NT2/D1 (cell line): ENCODE data around the gene SMCO4.

Experiments used
- DNase-seq: peaks from one replicate; pipeline ENCODE4 v3.0.0-alpha.2; 2011; ENCODE audit warnings: low read depth, low spot score
- H3K27me3 ChIP-seq: 2 replicates; pipeline ENCODE4 v1.6.0; 2011; ENCODE audit warnings: mild to moderate bottlenecking; ENCODE audit not compliant: insufficient read length, insufficient read depth
- H3K36me3 ChIP-seq: 2 replicates; pipeline ENCODE4 v1.6.1; 2011; ENCODE audit warnings: mild to moderate bottlenecking, low read length, mixed read lengths; ENCODE audit not compliant: insufficient read depth, insufficient read length
- H3K4me1 ChIP-seq: 2 replicates; pipeline ENCODE4 v1.5.1; 2011; ENCODE audit not compliant: insufficient read depth, insufficient read length
- H3K4me3 ChIP-seq: 2 replicates; pipeline ENCODE4 v1.5.1; 2011; ENCODE audit warnings: low read depth; ENCODE audit not compliant: insufficient read length
- H3K9ac ChIP-seq: 2 replicates; pipeline ENCODE4 v1.6.0; 2011; ENCODE audit warnings: low read depth; ENCODE audit not compliant: insufficient read length
- H3K9me3 ChIP-seq: 2 replicates; pipeline ENCODE4 v1.5.1; 2011; ENCODE audit warnings: mild to moderate bottlenecking, low read length; ENCODE audit not compliant: insufficient read depth
- SUZ12 ChIP-seq: IDR thresholded peaks from 2 replicates; pipeline ENCODE4 v1.6.1; 2011; ENCODE audit not compliant: insufficient read length, insufficient read depth; ENCODE audit errors: extremely low read depth
- YY1 ChIP-seq: IDR thresholded peaks from 2 replicates; pipeline ENCODE4 v1.6.1; 2011; ENCODE audit not compliant: insufficient read length, insufficient read depth
- ZNF274 ChIP-seq: IDR thresholded peaks from 2 replicates; pipeline ENCODE4 v1.6.1; 2011; ENCODE audit warnings: mild to moderate bottlenecking, low read depth, low read length

The SMCO4 gene

DNA sequence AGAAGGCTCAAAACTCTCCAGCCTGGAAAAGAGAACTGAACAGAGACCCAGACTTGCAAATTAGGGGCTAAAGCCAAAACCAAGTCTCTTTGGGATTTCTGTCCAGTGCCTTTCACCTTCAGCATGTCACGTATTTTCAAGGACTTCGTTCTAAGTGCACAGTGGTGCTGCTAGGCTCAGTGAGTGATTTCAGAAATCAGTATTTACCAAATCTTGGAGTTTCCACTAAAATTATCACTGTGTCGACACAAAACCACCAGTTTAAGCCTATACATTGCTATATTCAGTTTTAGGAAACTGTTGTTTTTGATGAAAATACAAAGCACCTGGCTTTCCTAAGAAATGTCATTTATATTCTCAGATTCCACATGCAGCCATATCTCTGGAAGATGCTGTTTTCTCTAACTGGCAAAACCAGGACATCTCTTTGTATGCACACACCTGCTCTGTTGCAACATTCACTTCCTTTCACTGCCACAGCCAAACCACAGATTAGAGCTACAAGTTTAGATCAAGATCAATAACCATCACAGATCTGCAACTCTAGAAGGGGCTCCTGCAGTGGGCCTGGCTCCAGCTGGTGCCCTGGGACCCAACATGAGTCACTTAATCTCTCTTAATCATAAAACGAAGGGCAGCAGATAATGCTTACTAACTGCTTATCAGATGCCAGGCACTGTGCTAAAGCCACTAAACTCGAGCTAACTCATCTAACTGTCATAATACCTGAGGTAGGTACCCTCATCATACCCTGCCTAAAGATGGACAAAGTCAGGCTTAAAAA is 22.3 kb downstream of the SMCO4 start:
- no peak overlapping the region for H3K4me3 ChIP-seq
- no peak overlapping the region for H3K9ac ChIP-seq
- no peak for TF ChIP-seq SUZ12
- TF ChIP-seq ZNF274 = no peak
- TF ChIP-seq YY1 = no peak
- no peaks in the 10 kb centered on the region for H3K4me1 ChIP-seq
- H3K27me3 ChIP-seq = no peaks in the 10 kb centered on the region
- DNase-seq = no peak
- no peaks in the 10 kb centered on the region for H3K9me3 ChIP-seq
- H3K36me3 ChIP-seq = peaks cover 10% of the 10 kb centered on the region

- Histone ChIP-seq H3K36me3 (peaks cover 7% of the 10 kb centered on the region), H3K4me1 (no peaks in the 10 kb centered on the region), H3K4me3 (no peak overlapping the region), H3K9me3 (no peaks in the 10 kb centered on the region), H3K9ac (no peak overlapping the region), H3K27me3 (no peaks in the 10 kb centered on the region)
- DNase-seq = no peak
- TF ChIP-seq SUZ12 (no peak), YY1 (no peak), ZNF274 (no peak)
Observed at GRCh38 chr11:93519179-93519578, 24.0 kb downstream of the SMCO4 start.

GRCh38 chr11:93518081-93518480 is 25.1 kb downstream of the SMCO4 start:
- no peak for TF ChIP-seq YY1
- no peak for TF ChIP-seq ZNF274
- no peak for TF ChIP-seq SUZ12
- Histone ChIP-seq H3K4me1 (no peaks in the 10 kb centered on the region), H3K27me3 (no peaks in the 10 kb centered on the region), H3K4me3 (no peak overlapping the region), H3K36me3 (peaks cover 3% of the 10 kb centered on the region), H3K9me3 (no peaks in the 10 kb centered on the region), H3K9ac (no peak overlapping the region)
- no peak for DNase-seq

DNA sequence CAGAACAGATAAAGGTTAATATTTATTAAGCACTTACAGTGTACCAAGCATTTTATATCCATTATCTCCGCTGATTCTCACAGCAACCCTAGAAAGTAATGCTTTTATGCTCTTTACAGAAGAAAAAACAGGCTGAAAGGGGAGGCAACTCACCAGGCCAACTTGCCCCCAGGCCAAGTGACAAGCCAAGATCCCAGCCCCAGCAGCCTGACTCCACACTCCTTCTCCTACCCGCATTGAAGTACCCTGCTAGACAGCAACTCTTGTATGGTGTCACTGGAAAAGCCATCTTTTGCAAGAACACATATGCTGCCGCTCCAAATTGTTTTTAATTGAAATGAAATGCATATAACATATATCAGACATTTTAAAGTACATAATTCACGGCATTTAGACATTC is 25.6 kb downstream of the SMCO4 start:
- H3K4me1 ChIP-seq = no peaks in the 10 kb centered on the region
- no peak overlapping the region for H3K9ac ChIP-seq
- no peaks in the 10 kb centered on the region for H3K27me3 ChIP-seq
- DNase-seq = no peak
- H3K9me3 ChIP-seq = no peaks in the 10 kb centered on the region
- no peaks in the 10 kb centered on the region for H3K36me3 ChIP-seq
- no peak overlapping the region for H3K4me3 ChIP-seq
- TF ChIP-seq SUZ12 (no peak), YY1 (no peak), ZNF274 (no peak)

- Histone ChIP-seq H3K9ac (no peak overlapping the region), H3K4me1 (no peaks in the 10 kb centered on the region), H3K36me3 (no peaks in the 10 kb centered on the region), H3K27me3 (no peaks in the 10 kb centered on the region), H3K9me3 (no peaks in the 10 kb centered on the region), H3K4me3 (no peak overlapping the region)
- DNase-seq = no peak
- TF ChIP-seq ZNF274 (no peak), YY1 (no peak), SUZ12 (no peak)
Observed at GRCh38 chr11:93517041-93517440, 26.1 kb downstream of the SMCO4 start.

DNA sequence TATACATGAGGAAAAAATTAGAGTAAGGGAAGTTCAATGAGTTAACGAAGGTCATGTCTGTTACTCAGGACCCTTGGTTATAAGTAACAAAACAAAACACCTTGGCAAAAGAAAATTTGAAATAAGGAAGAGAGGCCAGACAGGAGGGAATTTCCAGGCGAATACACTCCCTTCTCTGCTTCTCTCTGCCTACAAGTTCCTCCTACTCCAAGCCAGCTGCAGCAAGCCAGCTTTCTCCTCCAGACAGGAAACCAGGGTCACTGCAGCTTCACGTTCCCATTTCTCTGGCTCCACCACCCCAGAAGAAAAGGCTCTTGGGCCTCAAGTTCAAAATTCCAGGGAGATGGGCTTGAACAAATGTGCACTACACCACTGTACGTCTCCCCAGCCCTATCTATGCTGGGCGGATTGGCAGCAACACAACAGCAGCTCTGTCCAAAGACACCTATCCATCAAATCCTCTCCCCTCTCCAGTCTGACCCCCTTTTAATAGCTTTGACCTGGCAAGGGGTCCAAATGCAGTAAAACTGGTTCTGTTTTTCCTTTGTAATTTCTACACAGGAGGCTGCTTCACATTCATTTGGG is 27.7 kb downstream of the SMCO4 start:
- no peaks in the 10 kb centered on the region for H3K27me3 ChIP-seq
- no peak for DNase-seq
- no peaks in the 10 kb centered on the region for H3K36me3 ChIP-seq
- no peak overlapping the region for H3K4me3 ChIP-seq
- H3K9me3 ChIP-seq = no peaks in the 10 kb centered on the region
- no peak for TF ChIP-seq SUZ12
- no peak for TF ChIP-seq YY1
- no peak for TF ChIP-seq ZNF274
- H3K4me1 ChIP-seq = no peaks in the 10 kb centered on the region
- H3K9ac ChIP-seq = no peak overlapping the region

- Histone ChIP-seq H3K27me3 (no peaks in the 10 kb centered on the region), H3K4me1 (no peaks in the 10 kb centered on the region), H3K4me3 (no peak overlapping the region), H3K36me3 (no peaks in the 10 kb centered on the region), H3K9ac (no peak overlapping the region), H3K9me3 (0 out of 2 replicates have a peak, but pooled peaks cover 4% of the 10 kb centered on the region)
- DNase-seq = no peak
- no peak for TF ChIP-seq SUZ12
- TF ChIP-seq YY1 = no peak
- no peak for TF ChIP-seq ZNF274
Observed at GRCh38 chr11:93514712-93515111, 28.5 kb downstream of the SMCO4 start.

DNA sequence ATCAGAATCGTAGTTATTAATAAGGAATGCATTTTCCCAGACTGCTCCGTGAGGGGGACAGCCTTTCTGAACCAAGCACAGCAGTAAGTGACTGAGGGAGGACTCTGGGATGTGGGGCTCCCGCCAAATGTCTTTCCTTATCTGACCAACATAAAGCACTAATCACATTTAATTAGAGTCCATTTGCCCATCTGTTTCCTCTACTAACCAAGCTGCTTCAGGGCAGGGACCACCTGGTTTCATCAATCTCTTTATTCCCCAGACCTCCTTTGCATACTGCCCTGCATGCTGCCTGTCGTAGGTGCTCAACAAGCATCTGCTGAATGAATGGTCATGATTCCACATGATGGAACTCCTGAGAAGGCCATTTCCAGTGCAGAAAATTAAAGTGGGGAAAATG is 29.4 kb downstream of the SMCO4 start:
- no peak for DNase-seq
- Histone ChIP-seq H3K27me3 (no peaks in the 10 kb centered on the region), H3K4me3 (no peak overlapping the region), H3K4me1 (no peaks in the 10 kb centered on the region), H3K36me3 (no peaks in the 10 kb centered on the region), H3K9me3 (peaks cover 13% of the 10 kb centered on the region; the same call in 1 of the 2 replicates), H3K9ac (no peak overlapping the region)
- TF ChIP-seq SUZ12 = no peak
